ENCODE data around the gene TREML4. TPM values are rescaled to one million over a fixed set of nuclear protein-coding genes. Genes with fewer than 3 reads are reported as not detected.
A peak's percentile ranks its signal among the peaks of the same experiment; 100 is the strongest.

TREML4 gene
- total RNA-seq, 1 donor from 2014 or later, result not detected

GRCh38 chr6:41288030-41288753 is 60.0 kb downstream of the TREML4 start:
- DNase-seq, result peak; percentile 53

Small RNAs within 50 kb of the gene (small RNA-seq; reads per million reads assigned to genes)
- gene AL391903.2 (ENCODE audit: low replicate concordance) (not detected), gene AL391903.3 (ENCODE audit: low replicate concordance) (not detected), gene RNA5SP207 (ENCODE audit: low replicate concordance) (0.13 reads per million)

Other genes with a start within 250 kb of the TREML4 start
- 3.0 TPM for gene UNC5CL, start 189.1 kb upstream of the TREML4 start, total RNA-seq
- 1.4 TPM for gene TSPO2, start 185.9 kb upstream of the TREML4 start, total RNA-seq
- 552 TPM for gene APOBEC2, start 175.1 kb upstream of the TREML4 start, total RNA-seq
- 8.3 TPM for gene OARD1, start 156.0 kb upstream of the TREML4 start, total RNA-seq
- gene NFYA, start 155.4 kb upstream of the TREML4 start, total RNA-seq, result 27.8 TPM
- not detected for gene TREML1, start 74.0 kb upstream of the TREML4 start, total RNA-seq
- not detected for gene TREM2, start 65.2 kb upstream of the TREML4 start, total RNA-seq
- 0.10 TPM for gene TREML2, start 27.2 kb upstream of the TREML4 start, total RNA-seq
- 1.7 TPM for gene TREM1, start 58.3 kb downstream of the TREML4 start, total RNA-seq
- not detected for gene NCR2, start 107.3 kb downstream of the TREML4 start, total RNA-seq